Raji (cell line): Measurements from ENCODE around the gene CCNQ.

ENCODE experiments used
- POLR2A ChIP-seq: IDR thresholded peaks from 2 replicates; pipeline ENCODE4 v1.6.1; 2011; ENCODE audit warnings: low read depth, low read length, control low read depth; ENCODE audit not compliant: insufficient read depth

The CCNQ gene

GRCh38 chrX:153554519-153555167 is 44.3 kb downstream of the CCNQ start:
- TF ChIP-seq POLR2A, result no peak

GRCh38 chrX:153551135-153551534 is 47.8 kb downstream of the CCNQ start:
- TF ChIP-seq POLR2A, result no peak

- TF ChIP-seq POLR2A, result no peak
Measured at GRCh38 chrX:153549807-153550206, 49.1 kb downstream of the CCNQ start.

- no peak for TF ChIP-seq POLR2A
Measured at GRCh38 chrX:153549231-153549630, 49.7 kb downstream of the CCNQ start.

GRCh38 chrX:153547195-153547594 is 51.7 kb downstream of the CCNQ start:
- no peak for TF ChIP-seq POLR2A

GRCh38 chrX:153546386-153546785 is 52.6 kb downstream of the CCNQ start:
- TF ChIP-seq POLR2A, result no peak

GRCh38 chrX:153544727-153545126 is 54.2 kb downstream of the CCNQ start:
- TF ChIP-seq POLR2A, result no peak

- TF ChIP-seq POLR2A, result no peak
Measured at GRCh38 chrX:153539979-153540358, 59.0 kb downstream of the CCNQ start.

- TF ChIP-seq POLR2A, result no peak
Measured at GRCh38 chrX:153539171-153539978, 59.6 kb downstream of the CCNQ start.

GRCh38 chrX:153538424-153538823 is 60.5 kb downstream of the CCNQ start:
- TF ChIP-seq POLR2A, result no peak
